HepG2 (cell line): ENCODE data around the gene FOSB. TPM values are rescaled to one million over a fixed set of nuclear protein-coding genes. Genes with fewer than 3 reads are reported as not detected.

Experiments used
- AHR ChIP-seq: IDR thresholded peaks from 2 replicates; pipeline ENCODE4 v1.6.1; 2018; ENCODE audit warnings: missing genetic modification reagents, missing compliant biosample characterization
- BRD4 ChIP-seq: sonication (generic); formaldehyde crosslinking; IDR thresholded peaks from 2 replicates; pipeline ENCODE4 v1.4.0; 2020; ENCODE audit warnings: missing genetic modification reagents
- CHD4 ChIP-seq: fragments of 200-600 bp; sonication (generic); IDR thresholded peaks from 2 replicates; pipeline ENCODE4 v1.7.0; 2017; ENCODE audit warnings: mild to moderate bottlenecking, low read length, borderline replicate concordance
- ETV6 ChIP-seq: sonication (generic); formaldehyde crosslinking; conservative IDR thresholded peaks from 2 replicates; pipeline ENCODE4 v1.4.0; 2020; ENCODE audit warnings: missing genetic modification reagents
- KAT2B ChIP-seq: fragments of 150-350 bp; IDR thresholded peaks from 2 replicates; pipeline ENCODE4 v1.6.1; 2014; ENCODE audit warnings: low read depth, low read length, borderline replicate concordance
- NCOA5 ChIP-seq: sonication (generic); formaldehyde crosslinking; IDR thresholded peaks from 2 replicates; pipeline ENCODE4 v1.4.0; 2020; ENCODE audit warnings: missing genetic modification reagents
- NFIB ChIP-seq: sonication (generic); formaldehyde crosslinking; IDR thresholded peaks from 2 replicates; pipeline ENCODE4 v1.9.0; 2021; ENCODE audit warnings: missing genetic modification reagents, mild to moderate bottlenecking, borderline replicate concordance
- NR3C1 ChIP-seq: sonication (generic); formaldehyde crosslinking; IDR thresholded peaks from 2 replicates; pipeline ENCODE4 v1.4.0; 2020; ENCODE audit warnings: missing genetic modification reagents
- ONECUT2 ChIP-seq: sonication (generic); formaldehyde crosslinking; IDR thresholded peaks from 2 replicates; pipeline ENCODE4 v1.4.0; 2020; ENCODE audit warnings: missing genetic modification reagents
- PAX8 ChIP-seq: sonication (generic); formaldehyde crosslinking; IDR thresholded peaks from 2 replicates; pipeline ENCODE4 v1.8.0; 2022; ENCODE audit warnings: mild to moderate bottlenecking, missing genetic modification reagents, borderline replicate concordance
- PBX2 ChIP-seq: IDR thresholded peaks from 2 replicates; pipeline ENCODE4 v1.6.1; 2016; ENCODE audit warnings: control low read depth
- ZBTB33 ChIP-seq: sonication (generic); formaldehyde crosslinking; IDR thresholded peaks from 2 replicates; pipeline ENCODE4 v1.4.0; 2020; ENCODE audit warnings: missing genetic modification reagents
- ZFAT ChIP-seq: sonication (generic); formaldehyde crosslinking; conservative IDR thresholded peaks from 2 replicates; pipeline ENCODE4 v1.8.1; 2023; ENCODE audit warnings: missing genetic modification reagents, inconsistent platforms
- ZFP82 ChIP-seq: sonication (generic); formaldehyde crosslinking; IDR thresholded peaks from 2 replicates; pipeline ENCODE4 v1.5.1; 2020; ENCODE audit warnings: mild to moderate bottlenecking, missing genetic modification reagents, borderline replicate concordance
- ZNF253 ChIP-seq: sonication (generic); formaldehyde crosslinking; IDR thresholded peaks from 2 replicates; pipeline ENCODE4 v1.8.0; 2022; ENCODE audit warnings: mild to moderate bottlenecking, missing genetic modification reagents, borderline replicate concordance
- ZNF333 ChIP-seq: sonication (generic); formaldehyde crosslinking; IDR thresholded peaks from 2 replicates; pipeline ENCODE4 v1.4.0; 2020; ENCODE audit warnings: mild to moderate bottlenecking, missing genetic modification reagents, borderline replicate concordance
- ZNF747 ChIP-seq: sonication (generic); formaldehyde crosslinking; IDR thresholded peaks from 2 replicates; pipeline ENCODE4 v1.8.1; 2023; ENCODE audit warnings: missing genetic modification reagents, mild to moderate bottlenecking, borderline replicate concordance
- ZNF772 ChIP-seq: sonication (generic); formaldehyde crosslinking; IDR thresholded peaks from 2 replicates; pipeline ENCODE4 v1.5.0; 2020; ENCODE audit warnings: mild to moderate bottlenecking, missing genetic modification reagents
- ZNF841 ChIP-seq: sonication (generic); formaldehyde crosslinking; IDR thresholded peaks from 2 replicates; pipeline ENCODE4 v1.8.1; 2023; ENCODE audit warnings: missing genetic modification reagents, borderline replicate concordance
- ZSCAN29 ChIP-seq: sonication (generic); formaldehyde crosslinking; conservative IDR thresholded peaks from 2 replicates; pipeline ENCODE4 v1.4.0; 2020; ENCODE audit warnings: mild to moderate bottlenecking, missing genetic modification reagents
- polyA plus RNA-seq, 8 experiments: library from polyadenylated mRNA; depleted of rRNA in 3 of 8; stranded (reverse) in 7 of 8; unstranded in 1 of 8; fragments of >200 nt; fragmentation: Illumina TruSeq in 4 of 8; extraction: Trizol in 4 of 8; gene quantifications; 2 replicates each; pipeline versions ENCODE4 v1.2.1 to v1.2.3, GENCODE V29; 2011 to 2016; ENCODE audit warnings: low read depth in 4 of 8, missing spikeins in 1 of 8, mixed read lengths in 1 of 8; ENCODE audit not compliant: insufficient read depth in 1 of 8
- total RNA-seq, 5 experiments: library from RNA; depleted of rRNA; stranded (reverse); fragments of >200 nt; fragmentation: Illumina TruSeq; extraction: Trizol; gene quantifications; 2 replicates each; pipeline ENCODE4 v1.2.3, GENCODE V29; 2016; ENCODE audit warnings: low read depth in 1 of 5
- TF ChIP-seq, protein P1 (sequence below): sonication (generic); formaldehyde crosslinking; IDR thresholded peaks from 2 replicates; pipeline ENCODE4 v1.4.0; 2020; ENCODE audit warnings: missing genetic modification reagents
- TF ChIP-seq, protein P2 (sequence below): IDR thresholded peaks from 2 replicates; pipeline ENCODE4 v1.4.0; 2020; ENCODE audit warnings: mild to moderate bottlenecking, missing genetic modification reagents

Gene FOSB
- total and polyA plus RNA-seq, 2 of the 13 experiments (the other 11 are each of a cell fraction or from before 2014, with no cell fraction given): 2.8 to 6.0 TPM

GRCh38 chr19:45455707-45456499 lies 11.9 kb upstream of the FOSB start (continued):
- TF ChIP-seq PBX2 (no peak), ZSCAN29 (0 out of 2 replicates have a peak, but pooled peaks have one; percentile 50), ZNF772 (peak; percentile 46; the same call in 1 of the 2 replicates), AHR (CRISPR knock-in tag) (peak; percentile 40; the same call in 1 of the 2 replicates), CHD4 (no peak), NFIB (no peak), BRD4 (no peak), NCOA5 (CRISPR knock-in tag) (no peak), ZNF747 (CRISPR knock-in tag) (no peak), KAT2B (no peak), ZNF253 (CRISPR knock-in tag) (0 out of 2 replicates have a peak, but pooled peaks have one; percentile 27), ZFP82 (CRISPR knock-in tag) (no peak), ONECUT2 (CRISPR knock-in tag) (no peak), ETV6 (CRISPR knock-in tag) (no peak; the same call in 1 of the 2 replicates), ZBTB33 (CRISPR knock-in tag) (no peak), NR3C1 (no peak), ZNF841 (CRISPR knock-in tag) (no peak), ZNF333 (CRISPR knock-in tag) (peak; percentile 68; the same call in 1 of the 2 replicates), PAX8 (no peak), ZFAT (CRISPR knock-in tag) (no peak)
- TF ChIP-seq, protein P1, sequence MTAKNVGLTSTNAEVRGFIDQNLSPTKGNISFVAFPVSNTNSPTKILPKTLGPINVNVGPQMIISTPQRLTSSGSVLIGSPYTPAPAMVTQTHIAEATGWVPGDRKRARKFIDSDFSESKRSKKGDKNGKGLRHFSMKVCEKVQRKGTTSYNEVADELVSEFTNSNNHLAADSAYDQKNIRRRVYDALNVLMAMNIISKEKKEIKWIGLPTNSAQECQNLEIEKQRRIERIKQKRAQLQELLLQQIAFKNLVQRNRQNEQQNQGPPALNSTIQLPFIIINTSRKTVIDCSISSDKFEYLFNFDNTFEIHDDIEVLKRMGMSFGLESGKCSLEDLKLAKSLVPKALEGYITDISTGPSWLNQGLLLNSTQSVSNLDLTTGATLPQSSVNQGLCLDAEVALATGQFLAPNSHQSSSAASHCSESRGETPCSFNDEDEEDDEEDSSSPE (CRISPR knock-in tag): 0 out of 2 replicates have a peak, but pooled peaks have one; percentile 21
- TF ChIP-seq, protein P2, sequence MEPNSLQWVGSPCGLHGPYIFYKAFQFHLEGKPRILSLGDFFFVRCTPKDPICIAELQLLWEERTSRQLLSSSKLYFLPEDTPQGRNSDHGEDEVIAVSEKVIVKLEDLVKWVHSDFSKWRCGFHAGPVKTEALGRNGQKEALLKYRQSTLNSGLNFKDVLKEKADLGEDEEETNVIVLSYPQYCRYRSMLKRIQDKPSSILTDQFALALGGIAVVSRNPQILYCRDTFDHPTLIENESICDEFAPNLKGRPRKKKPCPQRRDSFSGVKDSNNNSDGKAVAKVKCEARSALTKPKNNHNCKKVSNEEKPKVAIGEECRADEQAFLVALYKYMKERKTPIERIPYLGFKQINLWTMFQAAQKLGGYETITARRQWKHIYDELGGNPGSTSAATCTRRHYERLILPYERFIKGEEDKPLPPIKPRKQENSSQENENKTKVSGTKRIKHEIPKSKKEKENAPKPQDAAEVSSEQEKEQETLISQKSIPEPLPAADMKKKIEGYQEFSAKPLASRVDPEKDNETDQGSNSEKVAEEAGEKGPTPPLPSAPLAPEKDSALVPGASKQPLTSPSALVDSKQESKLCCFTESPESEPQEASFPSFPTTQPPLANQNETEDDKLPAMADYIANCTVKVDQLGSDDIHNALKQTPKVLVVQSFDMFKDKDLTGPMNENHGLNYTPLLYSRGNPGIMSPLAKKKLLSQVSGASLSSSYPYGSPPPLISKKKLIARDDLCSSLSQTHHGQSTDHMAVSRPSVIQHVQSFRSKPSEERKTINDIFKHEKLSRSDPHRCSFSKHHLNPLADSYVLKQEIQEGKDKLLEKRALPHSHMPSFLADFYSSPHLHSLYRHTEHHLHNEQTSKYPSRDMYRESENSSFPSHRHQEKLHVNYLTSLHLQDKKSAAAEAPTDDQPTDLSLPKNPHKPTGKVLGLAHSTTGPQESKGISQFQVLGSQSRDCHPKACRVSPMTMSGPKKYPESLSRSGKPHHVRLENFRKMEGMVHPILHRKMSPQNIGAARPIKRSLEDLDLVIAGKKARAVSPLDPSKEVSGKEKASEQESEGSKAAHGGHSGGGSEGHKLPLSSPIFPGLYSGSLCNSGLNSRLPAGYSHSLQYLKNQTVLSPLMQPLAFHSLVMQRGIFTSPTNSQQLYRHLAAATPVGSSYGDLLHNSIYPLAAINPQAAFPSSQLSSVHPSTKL (CRISPR knock-in tag): peak; percentile 91
